Neutrophil (primary cell): ENCODE data around the gene RPLP2.
A peak's percentile ranks its signal among the peaks of the same experiment; 100 is the strongest.

Experiments
- H3K27ac ChIP-seq: fragments of 200-600 bp; sonication (generic); 2 replicates; pipeline ENCODE4 v1.5.1; 2016; ENCODE audit warnings: mild to moderate bottlenecking, moderate library complexity
- H3K27me3 ChIP-seq: fragments of 200-600 bp; sonication (generic); 2 replicates; pipeline ENCODE4 v1.6.0; 2016; ENCODE audit warnings: mild to moderate bottlenecking
- H3K36me3 ChIP-seq: fragments of 200-600 bp; sonication (generic); 2 replicates; pipeline ENCODE4 v1.5.1; 2017
- H3K4me1 ChIP-seq, 2 experiments: fragments of 200-600 bp in 1 of 2; sonication (generic) in 1 of 2; 1 replicate in 1 of 2; 2 replicates in 1 of 2; pipeline versions ENCODE4 v1.5.1 to v1.6.1; 2013 to 2016; ENCODE audit warnings: low read depth in 1 of 2, low read length in 1 of 2, mild to moderate bottlenecking in 1 of 2, moderate library complexity in 1 of 2; ENCODE audit not compliant: control insufficient read depth in 1 of 2, insufficient read depth in 1 of 2
- H3K4me3 ChIP-seq, 2 experiments: fragments of 200-600 bp in 1 of 2; sonication (generic) in 1 of 2; 1 replicate in 1 of 2; 2 replicates in 1 of 2; pipeline ENCODE4 v1.5.1; 2013 to 2016; ENCODE audit warnings: low read depth in 1 of 2, low read length in 1 of 2, mild to moderate bottlenecking in 1 of 2, moderate library complexity in 1 of 2
- H3K9me3 ChIP-seq: fragments of 200-600 bp; sonication (generic); 2 replicates; pipeline ENCODE4 v1.5.1; 2016
- TF ChIP-seq, protein P1 (sequence below): fragments of 200-600 bp; sonication (generic); IDR thresholded peaks from 2 replicates; pipeline ENCODE4 v1.5.1; 2016; ENCODE audit warnings: antibody characterized with exemption

Gene RPLP2

GRCh38 chr11:844693-845644, 35.2 kb downstream of the RPLP2 start:
- Histone ChIP-seq H3K4me1 (peaks cover 42 to 57% of the 10 kb centered on the region in 2 experiments), H3K36me3 (peaks cover 7% of the 10 kb centered on the region), H3K27me3 (peaks cover 73% of the 10 kb centered on the region), H3K27ac (no peak overlapping the region), H3K9me3 (no peaks in the 10 kb centered on the region), H3K4me3 (no peak overlapping the region)
- TF ChIP-seq, protein P1, sequence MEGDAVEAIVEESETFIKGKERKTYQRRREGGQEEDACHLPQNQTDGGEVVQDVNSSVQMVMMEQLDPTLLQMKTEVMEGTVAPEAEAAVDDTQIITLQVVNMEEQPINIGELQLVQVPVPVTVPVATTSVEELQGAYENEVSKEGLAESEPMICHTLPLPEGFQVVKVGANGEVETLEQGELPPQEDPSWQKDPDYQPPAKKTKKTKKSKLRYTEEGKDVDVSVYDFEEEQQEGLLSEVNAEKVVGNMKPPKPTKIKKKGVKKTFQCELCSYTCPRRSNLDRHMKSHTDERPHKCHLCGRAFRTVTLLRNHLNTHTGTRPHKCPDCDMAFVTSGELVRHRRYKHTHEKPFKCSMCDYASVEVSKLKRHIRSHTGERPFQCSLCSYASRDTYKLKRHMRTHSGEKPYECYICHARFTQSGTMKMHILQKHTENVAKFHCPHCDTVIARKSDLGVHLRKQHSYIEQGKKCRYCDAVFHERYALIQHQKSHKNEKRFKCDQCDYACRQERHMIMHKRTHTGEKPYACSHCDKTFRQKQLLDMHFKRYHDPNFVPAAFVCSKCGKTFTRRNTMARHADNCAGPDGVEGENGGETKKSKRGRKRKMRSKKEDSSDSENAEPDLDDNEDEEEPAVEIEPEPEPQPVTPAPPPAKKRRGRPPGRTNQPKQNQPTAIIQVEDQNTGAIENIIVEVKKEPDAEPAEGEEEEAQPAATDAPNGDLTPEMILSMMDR: no peak

DNA sequence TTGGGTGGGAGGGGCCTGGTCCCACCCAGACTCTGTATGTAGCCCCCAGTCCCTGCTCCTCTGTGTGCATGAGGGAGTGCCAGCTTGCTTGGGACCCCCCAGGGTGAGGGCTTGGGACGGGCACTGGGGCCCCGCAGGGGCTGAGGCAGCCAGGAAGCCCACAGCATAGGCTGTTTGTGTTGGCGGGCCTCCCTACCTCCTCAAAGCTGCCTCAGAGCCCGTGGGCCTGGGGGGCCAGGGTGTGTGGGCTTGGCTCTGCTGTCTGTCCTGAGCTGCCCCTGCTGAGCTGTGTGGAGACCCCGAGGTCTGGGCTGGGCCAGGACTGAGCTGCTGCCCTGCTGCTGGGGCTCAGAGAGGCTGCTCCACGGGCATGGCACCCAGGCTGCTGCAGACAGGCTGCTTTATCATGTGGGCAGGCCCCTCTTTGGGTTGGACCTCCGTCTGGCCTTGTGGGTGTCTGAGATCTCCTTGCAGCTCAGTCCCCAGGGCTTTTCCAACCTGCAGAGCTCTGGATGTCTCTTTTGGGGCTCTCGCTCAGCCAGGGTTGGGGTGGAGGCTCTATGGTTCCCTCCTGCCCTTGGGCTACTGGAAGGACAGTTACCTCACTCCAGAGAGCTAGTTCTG, 36.2 kb downstream of the RPLP2 start:
- Histone ChIP-seq H3K9me3 (no peaks in the 10 kb centered on the region), H3K27me3 (peaks cover 83% of the 10 kb centered on the region), H3K4me3 (no peak overlapping the region), H3K4me1 (peaks cover 35 to 51% of the 10 kb centered on the region in 2 experiments), H3K27ac (no peak overlapping the region), H3K36me3 (no peaks in the 10 kb centered on the region)
- TF ChIP-seq, protein P1: no peak

DNA sequence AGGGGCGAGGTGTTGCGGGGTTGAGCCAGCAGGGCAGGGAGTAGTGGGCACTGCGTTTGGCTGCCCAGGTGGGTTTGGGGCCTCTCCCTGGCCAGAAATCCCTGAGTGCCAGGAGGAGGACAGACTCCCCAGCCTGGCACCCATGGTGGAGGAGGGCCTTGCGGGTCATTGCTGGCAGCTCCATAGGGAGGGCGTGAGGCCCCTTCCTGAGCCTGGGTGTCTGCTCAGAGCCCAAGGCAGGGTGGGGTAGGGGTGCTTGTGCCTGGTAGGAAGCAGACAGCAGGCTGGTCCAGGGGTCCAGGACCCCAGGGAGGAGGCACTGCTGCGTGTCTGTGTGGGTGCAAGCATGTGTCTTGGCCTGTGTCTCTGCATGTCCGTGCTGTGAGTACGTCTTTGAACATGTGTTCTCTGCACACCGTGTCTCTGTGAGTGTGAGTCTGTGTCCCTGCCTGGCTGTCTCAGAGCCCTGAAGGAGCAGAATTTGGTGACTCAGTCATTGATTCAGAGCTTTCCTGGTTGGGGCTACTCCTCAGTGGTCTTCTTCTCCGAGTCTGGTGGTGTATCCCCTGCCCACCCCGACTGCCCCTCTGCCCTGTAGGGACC, 36.8 kb downstream of the RPLP2 start:
- Histone ChIP-seq H3K4me1 (peaks cover 29 to 44% of the 10 kb centered on the region in 2 experiments), H3K9me3 (no peaks in the 10 kb centered on the region), H3K4me3 (no peak overlapping the region), H3K27me3 (peaks cover 89% of the 10 kb centered on the region), H3K27ac (no peak overlapping the region), H3K36me3 (no peaks in the 10 kb centered on the region)
- TF ChIP-seq, protein P1: no peak

GRCh38 chr11:847876-848275, 38.1 kb downstream of the RPLP2 start:
- Histone ChIP-seq H3K36me3 (no peaks in the 10 kb centered on the region), H3K9me3 (no peaks in the 10 kb centered on the region), H3K27ac (no peak overlapping the region), H3K27me3 (peaks cover 91% of the 10 kb centered on the region), H3K4me3 (peak overlapping the region in 1 of 2 experiments; percentile 66), H3K4me1 (peaks cover 24 to 34% of the 10 kb centered on the region in 2 experiments)
- TF ChIP-seq, protein P1: no peak

- H3K4me3 ChIP-seq: peak overlapping the region; percentile 59 to 66
- H3K27ac ChIP-seq: no peak overlapping the region
- TF ChIP-seq, protein P1: peak; percentile 75
- H3K4me1 ChIP-seq: peaks cover 18 to 28% of the 10 kb centered on the region in 2 experiments
- no peaks in the 10 kb centered on the region for H3K9me3 ChIP-seq
- no peaks in the 10 kb centered on the region for H3K36me3 ChIP-seq
- H3K27me3 ChIP-seq: peaks cover 85% of the 10 kb centered on the region
Observed at GRCh38 chr11:848380-848931, 38.7 kb downstream of the RPLP2 start.
